Measurements from ENCODE around the gene SMIM17.

DNA sequence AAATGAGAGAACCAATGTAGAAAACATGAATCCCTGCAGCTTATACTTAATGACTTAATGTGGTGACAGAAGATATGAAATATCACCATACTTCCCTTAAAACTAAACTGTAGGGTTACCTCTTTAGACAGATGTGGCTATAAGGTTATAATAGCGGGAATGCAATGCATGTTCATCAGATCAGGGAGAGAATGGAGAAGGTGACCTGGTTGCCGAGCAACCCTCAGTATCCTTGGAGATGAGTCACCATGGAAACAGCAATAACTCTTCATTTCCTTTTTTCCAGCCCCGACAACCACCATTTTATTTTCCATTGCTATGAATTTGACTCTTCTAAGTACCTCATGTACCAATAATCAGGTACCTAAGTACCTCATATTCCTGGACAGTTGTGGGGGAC lies 56.6 kb downstream of the SMIM17 start:
- TF ChIP-seq, protein P1, sequence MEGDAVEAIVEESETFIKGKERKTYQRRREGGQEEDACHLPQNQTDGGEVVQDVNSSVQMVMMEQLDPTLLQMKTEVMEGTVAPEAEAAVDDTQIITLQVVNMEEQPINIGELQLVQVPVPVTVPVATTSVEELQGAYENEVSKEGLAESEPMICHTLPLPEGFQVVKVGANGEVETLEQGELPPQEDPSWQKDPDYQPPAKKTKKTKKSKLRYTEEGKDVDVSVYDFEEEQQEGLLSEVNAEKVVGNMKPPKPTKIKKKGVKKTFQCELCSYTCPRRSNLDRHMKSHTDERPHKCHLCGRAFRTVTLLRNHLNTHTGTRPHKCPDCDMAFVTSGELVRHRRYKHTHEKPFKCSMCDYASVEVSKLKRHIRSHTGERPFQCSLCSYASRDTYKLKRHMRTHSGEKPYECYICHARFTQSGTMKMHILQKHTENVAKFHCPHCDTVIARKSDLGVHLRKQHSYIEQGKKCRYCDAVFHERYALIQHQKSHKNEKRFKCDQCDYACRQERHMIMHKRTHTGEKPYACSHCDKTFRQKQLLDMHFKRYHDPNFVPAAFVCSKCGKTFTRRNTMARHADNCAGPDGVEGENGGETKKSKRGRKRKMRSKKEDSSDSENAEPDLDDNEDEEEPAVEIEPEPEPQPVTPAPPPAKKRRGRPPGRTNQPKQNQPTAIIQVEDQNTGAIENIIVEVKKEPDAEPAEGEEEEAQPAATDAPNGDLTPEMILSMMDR (IDR thresholded peaks at IDR 0.05): no peak
- TF ChIP-seq POLR2A (IDR thresholded peaks at IDR 0.05): no peak
